HG03196 (cell line): ENCODE data around the gene NSG2.
"Not testable (repeated sequence)": the region's sequence is repeated elsewhere in the genome, so short reads cannot be mapped to it uniquely, and the experiment has no call there.

Experiments
- ATAC-seq: cut with Tn5 transposase; IDR thresholded peaks from one replicate; pipeline ENCODE4 v1.9.1; 2021; ENCODE audit not compliant: unreplicated experiment

Gene NSG2

DNA sequence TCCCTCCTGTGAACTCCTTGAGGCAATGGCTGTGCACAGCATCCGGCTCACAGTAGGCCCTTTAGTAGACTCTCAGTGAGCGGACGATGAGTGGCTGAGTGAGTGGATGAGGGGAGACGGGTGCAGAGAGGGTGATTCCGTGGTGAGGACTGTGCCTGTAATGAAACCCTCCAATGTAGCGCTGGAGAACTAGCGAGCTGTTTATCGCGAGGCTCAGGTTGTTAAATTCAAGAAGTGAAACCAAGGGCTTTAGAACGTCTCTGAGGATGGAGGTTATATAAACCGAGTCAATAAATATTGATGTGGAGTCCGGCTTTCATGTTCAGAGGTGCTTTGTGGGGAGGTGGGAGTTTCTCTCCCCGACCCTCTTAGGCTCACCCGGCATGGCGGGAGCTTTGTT is 53.2 kb downstream of the NSG2 start:
- ATAC-seq, result no peak

- no peak for ATAC-seq
Observed at GRCh38 chr5:174100490-174100889, 55.0 kb downstream of the NSG2 start.

DNA sequence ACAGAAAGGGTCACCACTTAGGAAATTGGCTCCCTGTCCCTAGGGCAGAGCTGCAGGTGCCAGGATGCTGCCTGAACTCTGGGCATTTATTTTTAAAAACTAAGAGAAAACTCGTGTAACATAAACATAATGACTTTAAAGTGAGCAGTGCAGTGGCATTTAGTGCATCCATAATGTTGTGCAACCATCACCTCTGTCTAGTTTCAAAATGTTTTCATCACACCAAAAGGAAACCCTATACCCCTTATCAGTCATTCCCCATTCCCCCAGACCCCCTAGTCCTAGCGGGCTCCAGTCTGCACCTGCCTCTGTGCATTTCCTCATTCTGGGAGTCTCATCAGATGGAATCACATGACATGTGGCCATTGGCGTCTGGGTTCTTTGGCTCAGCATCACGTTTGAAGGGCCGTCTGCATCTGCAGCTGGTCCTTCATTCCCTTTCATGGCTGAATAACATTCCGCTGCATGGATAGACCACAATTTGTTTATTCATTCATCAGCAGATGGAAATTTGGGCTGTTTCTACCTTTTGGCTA is 55.8 kb downstream of the NSG2 start:
- ATAC-seq, result no peak

DNA sequence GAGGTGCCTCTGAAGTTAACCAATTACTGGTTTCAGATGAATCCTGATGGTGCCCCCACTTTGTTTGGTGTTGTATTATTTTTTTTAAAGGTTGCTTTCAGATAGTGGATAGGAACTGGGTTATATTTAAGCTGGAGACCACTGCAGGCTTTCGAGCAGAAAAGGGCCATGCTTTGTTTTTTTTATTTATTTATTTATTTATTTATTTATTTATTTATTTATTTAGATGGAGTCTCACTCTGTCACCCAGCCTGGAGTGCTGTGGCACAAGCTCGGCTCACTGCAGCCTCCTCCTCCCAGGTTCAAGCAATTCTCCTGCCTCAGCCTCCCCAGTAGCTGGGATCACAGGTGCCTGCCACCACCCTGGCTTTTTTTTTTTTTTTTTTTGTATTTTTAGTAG is 57.1 kb downstream of the NSG2 start:
- not testable (repeated sequence) for ATAC-seq

GRCh38 chr5:174106997-174107655 is 61.6 kb downstream of the NSG2 start:
- ATAC-seq, result no peak

- no peak for ATAC-seq
Observed at GRCh38 chr5:174108745-174109144, 63.2 kb downstream of the NSG2 start.

DNA sequence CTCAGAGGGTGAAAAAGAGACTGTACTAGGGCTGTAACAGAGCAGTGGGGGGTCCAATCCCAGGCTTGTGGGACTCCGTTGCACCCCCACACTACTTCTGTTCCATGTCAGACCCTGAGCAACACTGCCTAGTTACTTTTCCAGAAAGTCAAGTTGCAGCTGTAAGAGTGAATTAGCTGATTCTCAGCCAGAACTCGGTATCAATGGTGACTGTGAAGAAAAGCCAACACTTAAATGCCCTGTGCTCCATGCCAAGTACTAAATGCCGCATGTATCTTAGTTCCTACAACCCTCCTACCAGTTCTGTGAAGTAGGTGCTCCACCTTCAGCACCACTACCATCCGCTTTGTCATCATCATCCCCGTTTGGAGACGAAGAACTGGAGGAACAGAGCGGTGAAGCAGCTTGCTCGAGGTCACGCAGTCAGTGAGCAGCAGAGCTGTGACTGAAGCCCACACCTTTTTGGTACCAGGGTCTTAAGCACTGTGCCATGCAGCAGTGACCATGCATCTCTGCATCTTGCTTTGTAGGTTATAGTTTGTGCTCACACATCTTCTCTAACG is 64.3 kb downstream of the NSG2 start:
- ATAC-seq, result no peak

DNA sequence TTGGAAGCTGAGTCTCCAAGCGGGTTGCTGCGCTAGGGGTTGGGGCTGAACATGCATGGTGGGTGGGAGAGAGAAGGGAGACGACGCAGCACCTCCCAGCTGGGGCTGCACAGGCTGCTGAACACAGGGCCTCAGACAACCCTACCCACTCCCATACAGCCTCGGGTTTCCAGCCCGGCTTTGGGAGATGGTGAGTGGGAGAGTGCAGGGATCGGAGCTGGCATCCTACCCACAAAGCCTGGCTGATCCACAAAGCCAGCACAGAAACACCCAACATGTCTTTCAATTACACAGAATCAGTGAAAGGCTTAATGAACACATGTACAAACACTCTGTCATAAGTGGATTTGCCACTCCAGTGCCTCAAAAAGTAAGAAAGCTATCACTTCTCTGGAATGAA is 64.8 kb downstream of the NSG2 start:
- no peak for ATAC-seq

DNA sequence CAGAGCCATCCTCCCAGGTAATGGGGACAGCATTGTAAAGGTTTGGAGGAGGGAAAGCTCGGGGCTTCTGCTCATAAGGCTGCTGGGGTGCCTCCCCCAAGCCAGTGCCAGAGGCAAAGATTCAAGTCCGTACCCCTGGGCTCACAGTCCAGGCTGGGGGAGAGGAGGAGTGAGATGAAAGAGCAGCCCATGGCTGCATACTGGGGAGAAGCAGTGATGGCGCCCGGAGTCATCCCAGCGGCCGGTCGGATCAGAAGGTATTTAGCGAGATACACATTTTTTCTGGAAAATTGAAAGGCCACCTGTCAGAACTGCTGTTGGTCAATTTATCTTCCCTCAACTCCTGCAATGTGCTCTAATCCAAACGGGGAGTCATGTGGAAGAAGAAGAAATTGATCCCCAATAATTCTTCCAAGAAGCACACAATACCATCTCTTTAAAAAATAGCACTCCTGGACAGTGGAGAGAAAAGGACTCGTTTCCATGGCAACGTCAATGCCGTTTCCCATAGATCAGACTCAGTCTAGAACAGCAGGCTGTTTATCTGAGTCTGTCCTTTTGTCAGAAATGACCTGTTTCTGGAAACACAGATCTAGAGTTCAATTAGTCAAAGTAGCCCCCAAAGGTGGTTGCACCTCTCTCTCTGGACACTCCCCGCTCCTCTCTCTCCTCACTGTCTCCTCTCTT is 65.9 kb downstream of the NSG2 start:
- ATAC-seq, result no peak

GRCh38 chr5:174115226-174115625 is 69.7 kb downstream of the NSG2 start:
- ATAC-seq, result no peak

- ATAC-seq, result no peak
Observed at GRCh38 chr5:174118823-174119467, 73.4 kb downstream of the NSG2 start.

GRCh38 chr5:174119468-174119881 is 74.0 kb downstream of the NSG2 start:
- no peak for ATAC-seq

DNA sequence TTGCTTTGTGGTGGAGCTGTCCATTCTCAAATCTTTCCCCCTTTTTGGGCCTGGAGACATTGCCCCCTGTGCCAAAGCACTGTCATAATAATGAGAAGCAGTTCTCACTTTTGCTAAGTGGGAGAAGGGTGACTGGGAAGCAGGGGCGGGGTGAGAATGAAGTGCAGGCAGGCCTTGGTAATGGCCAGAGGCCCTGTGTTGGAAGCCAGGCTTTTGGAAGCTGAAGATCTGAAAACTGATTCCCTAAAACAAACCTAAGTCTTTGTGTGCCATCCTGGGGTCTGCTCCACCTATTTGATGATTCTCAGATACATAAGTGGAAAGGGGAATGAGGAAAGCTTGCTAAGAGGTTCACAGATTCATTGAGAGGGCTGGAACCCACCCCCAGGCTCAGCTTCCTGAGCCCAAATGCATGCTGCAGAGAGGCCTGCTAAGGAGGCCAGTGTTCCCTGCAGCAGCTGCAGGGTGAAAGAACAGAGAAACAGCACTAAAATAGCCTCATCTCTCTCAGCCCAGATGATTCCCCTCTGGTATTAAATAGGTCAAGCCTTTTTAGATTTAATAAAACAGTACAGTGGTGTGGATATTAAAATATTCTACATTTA is 75.0 kb downstream of the NSG2 start:
- no peak for ATAC-seq

DNA sequence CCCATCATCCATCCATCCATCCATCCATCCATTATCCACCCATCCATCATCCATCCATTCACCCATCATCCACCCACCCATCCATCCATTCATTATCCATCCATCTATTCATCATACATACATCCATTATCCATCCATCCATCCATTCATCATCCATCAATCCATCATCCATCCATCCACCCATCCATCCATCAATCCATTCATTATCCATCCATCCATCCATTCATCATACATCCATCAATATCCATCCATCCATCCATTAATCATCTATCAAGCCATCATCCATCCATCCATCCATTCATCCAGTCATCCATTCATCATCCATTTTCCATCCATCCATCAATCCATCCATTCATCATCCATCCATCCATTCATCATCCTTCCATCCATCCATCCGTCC is 89.0 kb downstream of the NSG2 start:
- ATAC-seq, result no peak

DNA sequence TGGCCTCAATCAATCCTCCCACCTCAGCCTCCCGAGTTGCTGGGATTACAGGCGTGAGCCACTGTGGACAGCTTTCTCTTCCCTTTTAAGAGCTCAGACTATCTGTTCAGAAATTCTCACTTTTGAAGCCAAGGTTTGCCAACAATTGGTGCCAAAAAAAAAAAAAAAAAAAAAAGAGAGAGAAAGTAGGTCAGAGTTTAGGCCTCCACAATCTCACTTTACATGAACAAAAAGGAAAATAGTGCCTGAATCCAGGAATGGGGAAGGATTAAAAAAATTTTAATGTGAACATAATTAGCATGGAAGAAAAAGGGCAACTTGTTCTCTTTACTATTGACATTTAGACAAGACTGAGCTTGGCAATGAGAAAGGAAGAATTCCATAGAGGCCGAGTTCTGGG is 94.1 kb downstream of the NSG2 start:
- no peak for ATAC-seq

DNA sequence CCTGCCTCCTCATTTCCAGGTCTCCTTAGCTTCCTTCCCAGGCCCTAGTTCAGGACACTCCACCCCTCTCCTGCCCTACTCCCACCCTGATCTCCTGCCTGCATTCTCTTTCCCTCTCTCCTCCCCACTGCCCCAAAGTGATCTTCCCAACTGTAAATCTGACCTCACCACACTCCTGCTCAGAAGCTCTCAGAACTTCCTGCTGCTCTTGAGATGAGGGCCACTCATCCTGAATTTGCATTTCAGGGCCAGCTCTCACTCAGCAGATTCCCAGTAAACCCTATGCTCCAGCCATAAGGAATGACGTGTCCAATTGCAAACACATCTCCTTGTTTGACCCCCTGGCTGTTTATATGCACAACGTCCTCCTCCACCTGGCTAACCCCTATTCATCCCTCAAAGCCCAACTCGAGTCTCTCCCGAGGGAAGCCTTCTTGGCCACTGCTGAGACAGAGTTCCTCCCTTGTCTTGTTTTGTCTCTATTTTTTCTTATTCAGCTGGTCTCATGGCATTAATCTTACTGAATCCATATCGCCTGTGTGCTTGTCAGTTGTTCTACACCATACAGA is 95.0 kb downstream of the NSG2 start:
- ATAC-seq, result no peak

DNA sequence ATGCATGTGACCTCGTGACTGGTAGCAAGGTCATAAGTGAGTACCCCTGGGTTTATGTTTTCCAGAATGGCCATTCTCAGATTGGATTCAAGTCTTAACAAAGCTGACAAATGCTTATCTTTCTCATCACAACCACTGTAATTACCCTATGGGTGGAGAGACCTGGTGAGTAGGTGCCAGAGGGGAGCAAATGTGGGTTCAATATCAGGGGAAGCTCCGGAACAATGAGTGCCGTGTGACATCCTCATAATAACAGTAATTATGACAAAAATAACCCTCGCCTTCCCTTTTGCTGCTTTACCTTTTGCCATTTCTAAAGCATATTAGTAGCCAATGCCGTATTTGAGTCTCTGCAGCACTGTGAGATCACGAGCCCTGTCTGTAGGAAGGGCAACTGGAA is 95.9 kb downstream of the NSG2 start:
- ATAC-seq, result no peak

GRCh38 chr5:174145091-174145490 is 99.6 kb downstream of the NSG2 start:
- no peak for ATAC-seq

- no peak for ATAC-seq
Observed at GRCh38 chr5:174145821-174146220, 100.3 kb downstream of the NSG2 start.

DNA sequence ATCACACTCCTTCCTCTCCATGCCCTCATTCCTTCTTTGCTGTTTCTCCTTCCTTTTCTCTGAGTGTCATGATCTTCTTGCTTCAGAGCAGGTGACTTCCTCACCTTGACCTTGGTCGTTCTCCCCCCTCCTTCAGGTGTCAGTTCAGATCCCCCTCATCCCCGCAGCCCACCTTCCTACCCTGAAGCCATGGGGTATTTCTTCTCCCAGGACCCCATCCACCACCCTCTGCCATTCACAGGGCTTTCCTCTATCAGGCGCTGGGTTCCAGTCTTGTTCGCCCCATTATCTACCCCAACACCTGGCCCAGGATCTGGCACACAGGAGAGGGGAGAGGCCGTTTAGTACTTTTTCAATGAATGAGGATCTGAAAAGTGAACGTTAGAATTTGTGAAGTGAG is 101.0 kb downstream of the NSG2 start:
- no peak for ATAC-seq

GRCh38 chr5:174147012-174147411 is 101.5 kb downstream of the NSG2 start:
- ATAC-seq, result not testable (repeated sequence)
